Fibroblast of the aortic adventitia (primary cell): ENCODE measurements around the gene TELO2. TPM values are rescaled to one million over a fixed set of nuclear protein-coding genes. Genes with fewer than 3 reads are reported as not detected.
A peak's percentile ranks its signal among the peaks of the same experiment; 100 is the strongest.

Source experiments
- DNase-seq: peaks from one replicate; pipeline ENCODE4 v3.0.0-alpha.2; 2010; ENCODE audit warnings: low read depth
- H3K4me3 ChIP-seq: 2 replicates; pipeline ENCODE4 v1.5.1; 2011; ENCODE audit warnings: low read depth, mild to moderate bottlenecking, control low read depth, low read length, moderate library complexity
- total RNA-seq: library from RNA; depleted of rRNA; stranded (reverse); fragments of >200 nt; gene quantifications from 2 replicates; pipeline ENCODE4 v1.2.3, GENCODE V29; 2012; ENCODE audit warnings: low replicate concordance
- TF ChIP-seq, protein P1 (sequence below): IDR thresholded peaks from 2 replicates; pipeline ENCODE4 v1.5.1; 2011; ENCODE audit warnings: mild to moderate bottlenecking, low read length, control low read depth, inconsistent platforms; ENCODE audit not compliant: insufficient read depth

The TELO2 gene
- total RNA-seq, 1 donor: 23.5 TPM

DNA sequence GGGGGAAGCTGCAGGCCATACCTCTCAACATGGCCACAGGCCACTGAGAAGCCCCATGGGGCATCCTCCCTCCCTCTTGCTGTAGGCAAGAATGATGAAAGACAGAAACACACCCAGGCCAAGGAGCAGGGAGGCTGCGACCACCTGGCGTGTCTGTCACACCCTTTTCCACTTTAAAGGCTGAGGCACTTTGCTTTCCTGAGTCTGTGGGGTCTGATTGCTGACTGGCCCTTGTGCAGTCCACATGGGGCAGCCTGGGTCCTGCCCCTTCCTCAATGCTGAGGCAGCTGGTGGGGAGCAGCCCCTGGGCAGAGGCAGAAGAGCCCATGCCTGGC, 49.0 kb downstream of the TELO2 start:
- no peak for DNase-seq
- H3K4me3 ChIP-seq: no peak overlapping the region
- TF ChIP-seq, protein P1, sequence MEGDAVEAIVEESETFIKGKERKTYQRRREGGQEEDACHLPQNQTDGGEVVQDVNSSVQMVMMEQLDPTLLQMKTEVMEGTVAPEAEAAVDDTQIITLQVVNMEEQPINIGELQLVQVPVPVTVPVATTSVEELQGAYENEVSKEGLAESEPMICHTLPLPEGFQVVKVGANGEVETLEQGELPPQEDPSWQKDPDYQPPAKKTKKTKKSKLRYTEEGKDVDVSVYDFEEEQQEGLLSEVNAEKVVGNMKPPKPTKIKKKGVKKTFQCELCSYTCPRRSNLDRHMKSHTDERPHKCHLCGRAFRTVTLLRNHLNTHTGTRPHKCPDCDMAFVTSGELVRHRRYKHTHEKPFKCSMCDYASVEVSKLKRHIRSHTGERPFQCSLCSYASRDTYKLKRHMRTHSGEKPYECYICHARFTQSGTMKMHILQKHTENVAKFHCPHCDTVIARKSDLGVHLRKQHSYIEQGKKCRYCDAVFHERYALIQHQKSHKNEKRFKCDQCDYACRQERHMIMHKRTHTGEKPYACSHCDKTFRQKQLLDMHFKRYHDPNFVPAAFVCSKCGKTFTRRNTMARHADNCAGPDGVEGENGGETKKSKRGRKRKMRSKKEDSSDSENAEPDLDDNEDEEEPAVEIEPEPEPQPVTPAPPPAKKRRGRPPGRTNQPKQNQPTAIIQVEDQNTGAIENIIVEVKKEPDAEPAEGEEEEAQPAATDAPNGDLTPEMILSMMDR: no peak

DNA sequence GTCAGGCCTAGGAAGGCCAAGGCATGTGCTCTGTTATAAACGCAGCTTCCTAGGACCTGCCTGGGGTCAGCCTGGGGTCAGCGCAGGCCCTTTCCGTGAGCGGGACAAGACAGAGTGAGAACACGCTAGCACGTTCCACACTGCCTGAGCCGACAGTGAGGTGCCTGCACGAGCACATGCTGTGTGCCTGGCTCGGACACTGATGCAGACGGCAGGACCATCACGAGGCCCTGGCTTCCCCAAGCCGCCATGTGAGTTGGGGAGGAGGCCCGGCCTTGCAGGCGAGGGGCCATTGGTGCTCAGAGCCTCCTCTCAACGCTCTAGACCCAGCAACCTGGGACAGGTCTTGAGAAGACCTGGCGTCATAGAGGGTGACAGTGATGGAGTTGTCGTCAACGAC, 49.4 kb downstream of the TELO2 start:
- TF ChIP-seq, protein P1: no peak
- no peak for DNase-seq
- no peak overlapping the region for H3K4me3 ChIP-seq

DNA sequence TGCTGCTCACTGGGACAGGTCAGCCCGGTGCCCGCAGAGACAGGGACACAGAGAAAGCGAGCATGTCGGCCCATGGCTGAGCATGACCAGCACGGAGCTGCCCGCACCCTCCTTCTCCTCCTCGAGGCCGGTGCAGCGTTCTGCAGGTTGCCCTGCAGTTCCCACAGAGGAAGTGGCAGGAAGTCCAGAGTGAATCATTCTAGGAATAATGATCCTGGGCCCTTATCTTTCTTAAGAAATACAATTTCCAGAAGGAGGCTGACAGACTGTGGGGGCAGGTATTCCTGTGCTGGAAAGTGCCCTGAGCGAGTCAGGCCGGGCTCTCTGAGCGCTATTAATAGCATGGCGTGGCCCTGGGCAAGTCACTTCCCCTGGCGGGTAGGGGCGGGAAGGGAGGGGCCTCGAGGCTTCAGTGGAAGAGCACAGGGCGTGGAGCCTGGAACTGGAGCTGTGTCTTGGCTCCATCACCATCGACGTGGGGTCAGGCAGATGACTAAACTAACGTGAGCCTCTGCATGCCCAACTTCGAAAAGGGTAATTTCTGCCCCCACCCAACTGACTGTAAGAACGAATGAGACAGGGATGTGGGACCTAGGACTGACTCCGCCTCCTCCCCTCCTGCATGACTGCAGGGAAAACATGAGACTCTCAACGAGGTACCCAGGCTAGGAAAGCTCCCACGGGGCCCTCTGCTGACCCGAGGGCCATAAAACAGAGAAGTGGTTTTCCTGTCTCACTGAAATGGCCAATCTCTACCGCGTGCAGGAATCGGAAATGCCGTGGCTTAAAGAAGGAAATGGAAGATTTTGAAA, 50.1 kb downstream of the TELO2 start:
- H3K4me3 ChIP-seq: no peak overlapping the region
- peak; percentile 95 for DNase-seq
- TF ChIP-seq, protein P1: peak; percentile 24

DNA sequence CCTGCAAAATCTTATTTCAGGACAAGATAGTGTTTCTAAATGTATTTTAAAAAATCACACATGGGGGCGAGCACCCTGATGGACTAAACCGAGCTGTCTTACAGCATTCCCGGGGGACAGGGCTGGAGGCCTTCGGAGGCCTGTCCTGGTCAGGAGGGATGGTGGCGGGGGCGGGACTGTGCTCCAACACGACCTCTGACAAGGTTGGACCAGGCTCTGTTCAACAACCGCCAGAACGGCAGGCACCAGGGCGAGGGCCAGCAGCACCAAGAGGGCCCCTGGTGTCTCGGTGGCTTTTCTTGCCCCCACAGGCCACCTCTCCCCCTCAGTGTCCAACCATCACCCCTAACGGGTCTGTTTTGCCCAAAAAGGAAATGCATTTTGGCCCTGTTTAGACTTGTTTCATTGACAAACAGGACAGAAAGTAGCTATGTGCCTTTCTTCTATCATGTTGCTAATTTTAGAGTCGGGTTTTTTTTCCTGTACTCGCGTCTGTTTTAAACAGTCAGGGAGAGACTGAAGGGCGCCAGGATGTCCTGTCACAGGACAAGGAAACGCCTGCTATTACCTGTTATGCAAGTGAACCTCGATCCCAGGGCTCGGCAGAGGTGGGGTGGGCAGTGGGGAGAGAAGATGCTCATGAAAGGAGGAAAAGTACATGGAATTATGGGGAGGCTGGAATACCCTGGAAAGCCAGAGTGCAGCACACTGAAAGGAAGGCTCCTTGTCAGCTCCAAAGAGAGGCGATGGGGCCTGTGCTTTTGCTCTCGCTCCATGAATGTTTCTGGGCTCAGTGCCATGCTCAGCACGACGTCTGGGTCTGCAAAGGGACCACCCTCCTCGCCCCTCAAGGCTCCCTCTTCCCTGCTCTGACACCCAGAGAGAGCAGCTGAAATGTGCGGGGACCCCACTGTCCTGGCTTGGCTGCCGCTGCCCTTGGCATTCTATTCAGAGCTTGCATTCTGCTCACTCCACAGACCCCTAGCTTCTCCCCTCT, 52.2 kb downstream of the TELO2 start:
- TF ChIP-seq, protein P1: no peak
- H3K4me3 ChIP-seq: no peak overlapping the region
- DNase-seq: no peak

DNA sequence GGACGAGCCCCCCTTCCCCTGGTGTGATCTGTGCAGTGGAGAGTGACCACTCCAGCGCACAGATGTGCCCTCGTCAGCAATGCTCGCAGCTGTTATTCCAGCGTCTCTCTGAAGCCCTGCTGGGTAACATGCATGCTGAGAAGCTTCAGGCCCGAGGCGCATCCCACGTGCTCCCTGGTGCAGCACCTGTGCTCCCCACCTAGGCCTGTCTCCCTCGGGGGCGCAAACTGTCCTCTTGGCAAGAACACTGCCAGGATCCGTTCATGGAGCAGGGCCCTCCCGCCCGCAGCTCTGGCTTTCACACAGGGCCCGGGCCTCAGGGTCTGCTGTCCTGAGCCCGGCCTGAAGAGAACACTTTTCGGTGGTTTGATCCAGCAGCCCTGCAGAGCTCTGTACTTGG, 53.3 kb downstream of the TELO2 start:
- DNase-seq: no peak
- TF ChIP-seq, protein P1: no peak
- no peak overlapping the region for H3K4me3 ChIP-seq

DNA sequence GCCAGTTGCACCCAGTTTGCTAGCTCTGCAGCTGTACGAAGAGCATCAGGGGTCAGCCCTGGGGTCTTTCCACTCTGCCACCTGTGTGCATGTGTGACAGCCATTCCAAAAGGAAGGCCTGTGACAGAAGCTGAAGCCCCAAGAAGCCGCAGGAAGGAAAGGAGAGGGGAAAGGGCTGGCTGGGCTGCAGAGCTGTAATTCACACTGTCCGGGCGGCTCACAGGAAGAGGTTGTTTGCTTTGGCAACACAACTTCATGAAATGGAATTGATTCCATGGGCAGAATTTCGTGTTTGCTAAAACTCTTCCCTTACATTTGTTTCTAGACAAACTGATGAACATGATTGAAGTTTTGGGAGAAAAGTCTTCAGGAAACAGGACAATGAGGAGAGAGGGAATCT, 55.1 kb downstream of the TELO2 start:
- no peak overlapping the region for H3K4me3 ChIP-seq
- TF ChIP-seq, protein P1: no peak
- DNase-seq: peak; percentile 52
